HCT116 (cell line): Measurements from ENCODE around the gene NF1. TPM values are rescaled to one million over a fixed set of nuclear protein-coding genes. Genes with fewer than 3 reads are reported as not detected.

Experiments
- ATAC-seq: fragments of 200-7000 bp; cut with Tn5 transposase; 2 replicates; pipeline ENCODE4 v1.9.1; 2020; ENCODE audit warnings: mild to moderate bottlenecking, moderate library complexity
- BruUV-seq: library from RNA; stranded (reverse); fragments of 400-500 nt; replicated peaks from 2 replicates; lab custom pipeline; 2021; lab: Mats Ljungman, UMichigan
- CTCF ChIA-PET: fragments of 300-600 bp; sonication (Branson Sonifier 250); formaldehyde crosslinking; loops from one replicate; lab custom pipeline; 2021; ENCODE audit warnings: antibody characterized with exemption; lab: Charles Lee
- POLR2A ChIA-PET: fragments of 300-600, 350-600 bp; sonication (Branson Sonifier 250); formaldehyde crosslinking; loops from one replicate; lab custom pipeline; 2021; ENCODE audit warnings: antibody characterized with exemption; lab: Charles Lee
- RAD21 ChIA-PET, 2 experiments: fragments of 300-600 bp; sonication (Branson Sonifier 250); formaldehyde crosslinking; loops; one replicate each; lab custom pipeline; 2023; ENCODE audit warnings: low total read pairs in 2 of 2; ENCODE audit not compliant: uncharacterized antibody in 2 of 2, unreplicated experiment in 2 of 2, low non-redundant PET in 1 of 2; lab: Charles Lee
- DNase-seq: peaks from one replicate; pipeline ENCODE4 v3.0.0-alpha.2; 2010; ENCODE audit warnings: low read depth, low spot score
- H2AFZ ChIP-seq: fragments of 200-600 bp; shearing (Covaris generic), sonication (generic); 2 replicates; pipeline ENCODE4 v1.6.1; 2017; ENCODE audit warnings: low read depth, mixed run types, mixed read lengths, antibody characterized with exemption, low read length; ENCODE audit not compliant: poor library complexity, severe bottlenecking
- H3K27ac ChIP-seq: 2 replicates; pipeline ENCODE4 v1.5.1; 2012; ENCODE audit warnings: low read depth, low read length
- H3K27me3 ChIP-seq: fragments of 200-600 bp; sonication (generic); 2 replicates; pipeline ENCODE4 v1.6.1; 2016; ENCODE audit warnings: mixed run types, low read length, mixed read lengths; ENCODE audit not compliant: insufficient read depth
- H3K36me3 ChIP-seq, 2 experiments: fragments of 200-500 bp in 1 of 2; fragments of 200-600 bp in 1 of 2; sonication (Bioruptor generic) in 1 of 2; sonication (generic) in 1 of 2; 2 replicates each; pipeline versions ENCODE4 v1.5.1 to v1.6.1; 2014 to 2016; ENCODE audit warnings: low read length in 2 of 2, inconsistent platforms in 1 of 2, mixed read lengths in 1 of 2, mixed run types in 1 of 2; ENCODE audit not compliant: insufficient read depth in 2 of 2, control insufficient read depth in 1 of 2
- H3K4me1 ChIP-seq, 2 experiments: fragments of 200-600 bp in 1 of 2; sonication (generic) in 1 of 2; 2 replicates each; pipeline versions ENCODE4 v1.5.1 to v1.6.1; 2012 to 2017; ENCODE audit warnings: low read length in 2 of 2, inconsistent platforms in 1 of 2, mild to moderate bottlenecking in 1 of 2, mixed read lengths in 1 of 2, mixed run types in 1 of 2, moderate library complexity in 1 of 2; ENCODE audit not compliant: insufficient read depth in 2 of 2, control insufficient read depth in 1 of 2
- H3K4me2 ChIP-seq: fragments of 200-600 bp; sonication (generic); 2 replicates; pipeline ENCODE4 v1.6.1; 2017; ENCODE audit warnings: mixed run types, low read length, mixed read lengths
- H3K4me3 ChIP-seq, 2 experiments: fragments of 200-600 bp in 1 of 2; sonication (generic) in 1 of 2; replicated peaks in 1 of 2; 2 replicates each; pipeline ENCODE4 v1.5.1; 2011 to 2016; ENCODE audit warnings: low read length in 2 of 2, control low read depth in 1 of 2, low read depth in 1 of 2, mild to moderate bottlenecking in 1 of 2, mixed read lengths in 1 of 2, mixed run types in 1 of 2
- H3K79me2 ChIP-seq: fragments of 200-600 bp; sonication (generic); 2 replicates; pipeline ENCODE4 v1.6.1; 2017; ENCODE audit warnings: mild to moderate bottlenecking, mixed run types, low read length, moderate library complexity, mixed read lengths; ENCODE audit not compliant: insufficient read depth
- H3K9ac ChIP-seq: fragments of 200-600 bp; sonication (generic); 2 replicates; pipeline ENCODE4 v1.6.1; 2016; ENCODE audit warnings: low read length, mixed read lengths
- H3K9me2 ChIP-seq: fragments of 200-600 bp; sonication (generic), shearing (Covaris generic); 2 replicates; pipeline ENCODE4 v1.6.1; 2017; ENCODE audit warnings: mixed run types, mild to moderate bottlenecking, moderate library complexity; ENCODE audit not compliant: insufficient read depth
- H3K9me3 ChIP-seq, 2 experiments: fragments of 200-500 bp in 1 of 2; fragments of 200-600 bp in 1 of 2; sonication (Bioruptor generic) in 1 of 2; sonication (generic) in 1 of 2; 2 replicates each; pipeline ENCODE4 v1.6.1; 2014 to 2017; ENCODE audit warnings: low read length in 2 of 2, mixed read lengths in 2 of 2, inconsistent platforms in 1 of 2, low read depth in 1 of 2, mild to moderate bottlenecking in 1 of 2, mixed run types in 1 of 2, moderate library complexity in 1 of 2; ENCODE audit not compliant: control insufficient read depth in 1 of 2, insufficient read depth in 1 of 2
- H4K20me1 ChIP-seq: fragments of 200-600 bp; sonication (generic), shearing (Covaris generic); 2 replicates; pipeline ENCODE4 v1.6.1; 2017; ENCODE audit warnings: mixed run types, mild to moderate bottlenecking, moderate library complexity; ENCODE audit not compliant: insufficient read depth
- CEBPB ChIP-seq: IDR thresholded peaks from 2 replicates; pipeline ENCODE4 v1.6.1; 2012; ENCODE audit warnings: low read depth
- CTCF ChIP-seq, 3 experiments: fragments of 200-600 bp in 1 of 3; sonication (generic) in 1 of 3; IDR thresholded peaks in 2 of 3; conservative IDR thresholded peaks in 1 of 3; 2 replicates each; pipeline ENCODE4 v1.5.1; 2012 to 2017; ENCODE audit warnings: low read depth in 2 of 3, low read length in 2 of 3, antibody characterized with exemption in 1 of 3, borderline replicate concordance in 1 of 3, control low read depth in 1 of 3, mild to moderate bottlenecking in 1 of 3, mixed read lengths in 1 of 3, mixed run types in 1 of 3, moderate library complexity in 1 of 3; ENCODE audit not compliant: insufficient read depth in 1 of 3
- EGR1 ChIP-seq: IDR thresholded peaks from 2 replicates; pipeline ENCODE4 v1.6.1; 2012; ENCODE audit warnings: low read depth
- ELF1 ChIP-seq: IDR thresholded peaks from 2 replicates; pipeline ENCODE4 v1.6.1; 2012; ENCODE audit warnings: low read depth, borderline replicate concordance
- EZH2 ChIP-seq: fragments of 200-600 bp; sonication (generic); IDR thresholded peaks from 2 replicates; pipeline ENCODE4 v1.6.1; 2017; ENCODE audit warnings: antibody characterized with exemption, mixed run types
- FOSL1 ChIP-seq: IDR thresholded peaks from 2 replicates; pipeline ENCODE4 v1.6.1; 2012; ENCODE audit warnings: low read depth
- JUND ChIP-seq: IDR thresholded peaks from 2 replicates; pipeline ENCODE4 v1.6.1; 2012
- MAX ChIP-seq: IDR thresholded peaks from 2 replicates; pipeline ENCODE4 v1.6.1; 2012
- POLR2A ChIP-seq: IDR thresholded peaks from 2 replicates; pipeline ENCODE4 v1.7.0; 2011; ENCODE audit warnings: borderline replicate concordance; ENCODE audit not compliant: insufficient read depth, insufficient read length; ENCODE audit errors: extremely low read depth
- POLR2AphosphoS5 ChIP-seq: IDR thresholded peaks from 2 replicates; pipeline ENCODE4 v1.6.1; 2011; ENCODE audit warnings: mild to moderate bottlenecking, low read depth, low read length, moderate library complexity
- REST ChIP-seq: IDR thresholded peaks from 2 replicates; pipeline ENCODE4 v1.6.1; 2012; ENCODE audit warnings: low read depth
- SIN3A ChIP-seq: IDR thresholded peaks from 2 replicates; pipeline ENCODE4 v1.6.1; 2012; ENCODE audit warnings: low read depth
- SP1 ChIP-seq: IDR thresholded peaks from 2 replicates; pipeline ENCODE4 v1.6.1; 2012; ENCODE audit warnings: low read depth
- TCF7L2 ChIP-seq: IDR thresholded peaks from 2 replicates; pipeline ENCODE4 v1.7.0; 2011; ENCODE audit warnings: borderline replicate concordance, inconsistent platforms; ENCODE audit not compliant: insufficient read depth, insufficient read length; ENCODE audit errors: extremely low read depth
- YY1 ChIP-seq: IDR thresholded peaks from 2 replicates; pipeline ENCODE4 v1.6.1; 2011; ENCODE audit warnings: low read length, low read depth, moderate library complexity, mild to moderate bottlenecking; ENCODE audit not compliant: insufficient replicate concordance; ENCODE audit errors: extremely low read depth
- ZBTB33 ChIP-seq: IDR thresholded peaks from 2 replicates; pipeline ENCODE4 v1.6.1; 2011; ENCODE audit warnings: mild to moderate bottlenecking, low read length, moderate library complexity; ENCODE audit not compliant: insufficient replicate concordance; ENCODE audit errors: extremely low read depth
- ZNF274 ChIP-seq: fragments of 200-500 bp; sonication (Bioruptor generic); IDR thresholded peaks from 2 replicates; pipeline ENCODE4 v1.6.1; 2014; ENCODE audit warnings: mild to moderate bottlenecking, low read depth, low read length, inconsistent platforms
- intact Hi-C: fragments of 100-400 bp; cut with micrococcal nuclease; formaldehyde crosslinking; loops from 2 replicates; pipeline ENCODE4 v1.10.0; 2022
- total RNA-seq: library from RNA; stranded (reverse); gene quantifications from one replicate; pipeline ENCODE4 v1.2.1, GENCODE V29; 2021; ENCODE audit not compliant: unreplicated experiment

NF1 gene
- total RNA-seq, 1 experiment from 2014 or later, result 20.8 TPM

- RAD21 ChIA-PET, result no interaction called here
- ATAC-seq, result no peak
Observed at GRCh38 chr17:31318851-31319661, 224.3 kb downstream of the NF1 start.

More at GRCh38 chr17:31318851-31319661, 224.3 kb downstream of the NF1 start:
- H3K4me3 ChIP-seq, result no peak overlapping the region
- H3K27ac ChIP-seq, result no peak overlapping the region
- H3K9ac ChIP-seq, result no peak overlapping the region
- ChIA-PET CTCF (no interaction called here), POLR2A (no interaction called here)
- no peaks in the 10 kb centered on the region for H4K20me1 ChIP-seq
- no TSS peak for BruUV-seq
- H3K79me2 ChIP-seq, result no peaks in the 10 kb centered on the region
- intact Hi-C loops, result no loop called here
- H2AFZ ChIP-seq, result no peak overlapping the region
- no peaks in the 10 kb centered on the region for H3K9me2 ChIP-seq
- no peak overlapping the region for H3K4me2 ChIP-seq
- H3K36me3 ChIP-seq, result no peaks in the 10 kb centered on the region
- no peaks in the 10 kb centered on the region for H3K27me3 ChIP-seq
- TF ChIP-seq ZBTB33, result no peak
- TF ChIP-seq CEBPB, result no peak
- TF ChIP-seq EZH2, result no peak
- TF ChIP-seq TCF7L2, result no peak
- no peak for TF ChIP-seq SP1
- no peak for TF ChIP-seq SIN3A
- TF ChIP-seq JUND, result no peak
- no peak for TF ChIP-seq REST
- no peak for TF ChIP-seq ELF1
- TF ChIP-seq MAX, result no peak
- TF ChIP-seq CTCF (IDR thresholded peaks at IDR 0.05 in 2 of 3, conservative IDR thresholded peaks at IDR 0.05 in 1 of 3; ENCODE audit: borderline replicate concordance in 1 of 3, insufficient read depth in 1 of 3, low read depth in 2 of 3, low read length in 2 of 3), result no peak
- TF ChIP-seq EGR1, result no peak
- no peak for TF ChIP-seq YY1
- no peak for TF ChIP-seq FOSL1
- no peak for TF ChIP-seq POLR2A
- TF ChIP-seq POLR2AphosphoS5, result no peak
- no peak for TF ChIP-seq ZNF274
- H3K4me1 ChIP-seq, result no peaks in the 10 kb centered on the region
- H3K9me3 ChIP-seq, result no peaks in the 10 kb centered on the region
- no peak for DNase-seq
